Pancreas (tissue), 10 donors: ENCODE measurements around the gene S1PR2. TPM values are rescaled to one million over a fixed set of nuclear protein-coding genes. Genes with fewer than 3 reads are reported as not detected.

Experiments used
- ATAC-seq, 4 donors: fragments of 200-7000 bp; cut with Tn5 transposase; one replicate each; pipeline versions ENCODE4 v1.8.0 to v1.9.1; 2020; ENCODE audit warnings: mild to moderate bottlenecking in 4 of 4, moderate library complexity in 4 of 4
- DNase-seq, 6 donors: peaks; one replicate each; pipeline ENCODE4 v3.0.0-alpha.2; 2020
- FAIRE-seq: peaks from 2 replicates; lab custom pipeline; 2012; peaks lifted over from hg19 to GRCh38; lab: Jason Lieb, UNC
- H3K27ac ChIP-seq, 4 donors: fragments of 200-600 bp; sonication (generic); 1 replicate in 3 of 4; 2 replicates in 1 of 4; pipeline versions ENCODE4 v1.5.0 to v1.8.0; 2020
- H3K27me3 ChIP-seq, 4 donors: fragments of 200-600 bp; one replicate each; pipeline ENCODE4 v1.8.0; 2021
- H3K36me3 ChIP-seq, 3 donors: fragments of 200-600 bp; sonication (generic) in 1 of 3; one replicate each; pipeline versions ENCODE4 v1.5.0 to v1.8.0; 2020 to 2021
- H3K4me1 ChIP-seq, 3 donors: fragments of 200-600 bp; one replicate each; pipeline ENCODE4 v1.8.0; 2021
- H3K4me3 ChIP-seq, 4 donors: fragments of 200-600 bp; sonication (generic) in 2 of 4; one replicate each; pipeline versions ENCODE4 v1.5.0 to v1.8.0; 2020 to 2021
- H3K9me3 ChIP-seq, 4 donors: fragments of 200-600 bp; one replicate each; pipeline ENCODE4 v1.8.0; 2021
- CTCF ChIP-seq, 4 donors: fragments of 200-600 bp; sonication (generic) in 3 of 4; IDR thresholded peaks; one replicate each; pipeline versions ENCODE4 v1.5.0 to v1.8.0; 2021; ENCODE audit warnings: antibody characterized with exemption in 4 of 4
- WGBS, 2 donors: extraction: QIAGEN DNeasy Blood & Tissue Kit; methylation state at CpG; one replicate each; pipeline ENCODE4 v1.1.7; 2013; 5-methylcytosine and 5-hydroxymethylcytosine counted together
- intact Hi-C, 3 donors: fragments of 100-400 bp; cut with DNase I; formaldehyde crosslinking; loops; one replicate each; pipeline versions ENCODE4 v1.11.1 to v1.14.2; 2022
- microRNA-seq, 2 donors: library from miRNA; unstranded; fragments of <30 nt; microRNA quantifications; one replicate each; pipeline versions ENCODE4 to v1.1.0, GENCODE V29; 2019 to 2020
- polyA plus RNA-seq, 2 donors: library from polyadenylated mRNA; stranded (reverse); fragments of 200-250 nt; gene quantifications; one replicate each; pipeline ENCODE4 v1.2.3, GENCODE V29; 2013
- total RNA-seq, 6 donors: library from RNA; stranded (reverse); fragmentation: NEBNext Ultra II Directional in 4 of 6; extraction: Animal tissue kit (Norgen Biotek cat#: 25700) in 4 of 6; gene quantifications; one replicate each; pipeline versions ENCODE4 v1.2.1 to v1.2.4, GENCODE V29; 2021 to 2023
- donor health status: healthy with polysubstance abuse.
- donor health status: DM: no; HTN: no; CAD: no; lungs with moderate emphysema.
- donor health status: DM: no; HTN: no; CAD: no.
- donor health status: control.
- donor health status: control.
- donor health status: Bipolar disorder and iron deficiency.
- donor health status: DM: yes; HTN: yes; CAD: no.
- donor health status: DM: no; HTN: no; CAD: no.
- donor health status: DM: no; HTN: no; CAD: no.
- donor health status: DM: yes; HTN: yes; CAD: no.

S1PR2 gene
- total and polyA plus RNA-seq, 8 donors: 1.6 to 4.8 (median 2.4) TPM

- peaks cover 0 to 16% (median 0%) of the 10 kb centered on the region in 3 donors for H3K36me3 ChIP-seq
- H3K9me3 ChIP-seq: no peaks in the 10 kb centered on the region
- H3K27ac ChIP-seq: no peak overlapping the region
- H3K4me3 ChIP-seq: no peak overlapping the region
- H3K27me3 ChIP-seq: no peaks in the 10 kb centered on the region
- no peak for TF ChIP-seq CTCF (IDR thresholded peaks at IDR 0.05)
- DNase-seq (no peak), FAIRE-seq (no peak), ATAC-seq (no peak)
- WGBS, 2 donors: 92 to 94% methylated on average over 9 of the region's 9 CpGs
- intact Hi-C loops: no loop called here
- no peaks in the 10 kb centered on the region for H3K4me1 ChIP-seq
Observed at GRCh38 chr19:10173527-10173926, 57.6 kb downstream of the S1PR2 start.

Small RNAs within 50 kb of the gene (microRNA-seq; reads per million reads assigned to microRNA genes)
- gene MIR4322: 0 reads per million in 2 donors

Other genes with a start within 250 kb of the S1PR2 start
- gene COL5A3, start 220.8 kb downstream of the S1PR2 start, total RNA-seq: 1 to 10 TPM; 1.0 to 4.0 (median 2.0) TPM
- 1 to 10 TPM; 6.4 to 8.7 TPM for gene COL5A3, start 220.8 kb downstream of the S1PR2 start, polyA plus RNA-seq
- not detected for gene RDH8, start 217.8 kb downstream of the S1PR2 start, total RNA-seq
- gene RDH8, start 217.8 kb downstream of the S1PR2 start, polyA plus RNA-seq: not detected
- 10 to 100 TPM in 5 of 6 donors, 1 to 10 TPM in 1; 7.9 to 19.9 (median 14.5) TPM for gene SHFL, start 145.0 kb downstream of the S1PR2 start, total RNA-seq
- 10 to 100 TPM; 39.6 to 41.0 TPM for gene SHFL, start 145.0 kb downstream of the S1PR2 start, polyA plus RNA-seq
- 1 to 10 TPM in 1 of 6 donors, under 1 TPM in 5; 0.12 to 1.1 (median 0.74) TPM for gene ANGPTL6, start 128.7 kb downstream of the S1PR2 start, total RNA-seq
- 1 to 10 TPM; 1.2 to 1.7 TPM for gene ANGPTL6, start 128.7 kb downstream of the S1PR2 start, polyA plus RNA-seq
- gene PPAN, start 125.0 kb downstream of the S1PR2 start, total RNA-seq: 10 to 100 TPM in 5 of 6 donors, 1 to 10 TPM in 1; 9.3 to 32.0 (median 15.8) TPM
- 10 to 100 TPM; 55.9 to 67.9 TPM for gene PPAN, start 125.0 kb downstream of the S1PR2 start, polyA plus RNA-seq
- 1 to 10 TPM; 2.5 to 8.5 (median 5.8) TPM for gene P2RY11, start 119.6 kb downstream of the S1PR2 start, total RNA-seq
- gene P2RY11, start 119.6 kb downstream of the S1PR2 start, polyA plus RNA-seq: 10 to 100 TPM; 17.4 TPM
- 100 to 1,000 TPM; 146 to 215 (median 181) TPM for gene EIF3G, start 111.4 kb downstream of the S1PR2 start, total RNA-seq
- 100 to 1,000 TPM; 169 to 228 TPM for gene EIF3G, start 111.4 kb downstream of the S1PR2 start, polyA plus RNA-seq
- gene DNMT1, start 36.4 kb downstream of the S1PR2 start, total RNA-seq: 10 to 100 TPM; 11.4 to 27.5 (median 15.4) TPM
- 10 to 100 TPM; 26.4 to 28.7 TPM for gene DNMT1, start 36.4 kb downstream of the S1PR2 start, polyA plus RNA-seq
- gene MRPL4, start 20.9 kb upstream of the S1PR2 start, total RNA-seq: 10 to 100 TPM in 4 of 6 donors, 1 to 10 TPM in 2; 9.9 to 17.6 (median 14.9) TPM
- gene MRPL4, start 20.9 kb upstream of the S1PR2 start, polyA plus RNA-seq: 10 to 100 TPM; 23.5 to 34.4 TPM
- gene ICAM1, start 39.8 kb upstream of the S1PR2 start, total RNA-seq: 10 to 100 TPM in 2 of 6 donors, 1 to 10 TPM in 4; 2.2 to 32.4 (median 5.7) TPM
- 10 to 100 TPM in 1 of 2 donors, 1 to 10 TPM in 1; 7.2 to 13.5 TPM for gene ICAM1, start 39.8 kb upstream of the S1PR2 start, polyA plus RNA-seq
- under 1 TPM in 5 of 6 donors, not detected in 1; 0.13 to 0.56 (median 0.20) TPM for gene ICAM4, start 55.6 kb upstream of the S1PR2 start, total RNA-seq
- under 1 TPM in 1 of 2 donors, not detected in 1; 0.27 TPM for gene ICAM4, start 55.6 kb upstream of the S1PR2 start, polyA plus RNA-seq
- under 1 TPM in 5 of 6 donors, not detected in 1; 0.08 to 0.22 (median 0.17) TPM for gene ICAM5, start 58.6 kb upstream of the S1PR2 start, total RNA-seq
- gene ICAM5, start 58.6 kb upstream of the S1PR2 start, polyA plus RNA-seq: under 1 TPM; 0.26 to 0.30 TPM
- gene ZGLP1, start 78.5 kb upstream of the S1PR2 start, total RNA-seq: 1 to 10 TPM in 4 of 6 donors, under 1 TPM in 2; 0.91 to 3.0 (median 1.5) TPM
- 10 to 100 TPM; 37.6 to 44.0 TPM for gene ZGLP1, start 78.5 kb upstream of the S1PR2 start, polyA plus RNA-seq
- gene FDX2, start 84.7 kb upstream of the S1PR2 start, total RNA-seq: 10 to 100 TPM in 2 of 6 donors, 1 to 10 TPM in 4; 5.5 to 10.9 (median 8.7) TPM
- gene FDX2, start 84.7 kb upstream of the S1PR2 start, polyA plus RNA-seq: 10 to 100 TPM; 25.0 to 30.3 TPM
- gene RAVER1, start 102.2 kb upstream of the S1PR2 start, total RNA-seq: 10 to 100 TPM in 4 of 6 donors, 1 to 10 TPM in 2; 6.0 to 17.3 (median 13.6) TPM
- gene RAVER1, start 102.2 kb upstream of the S1PR2 start, polyA plus RNA-seq: 1 to 10 TPM; 9.4 TPM
- gene ICAM3, start 108.3 kb upstream of the S1PR2 start, total RNA-seq: 10 to 100 TPM in 1 of 6 donors, 1 to 10 TPM in 5; 5.7 to 13.8 (median 7.1) TPM
- 1 to 10 TPM; 5.2 TPM for gene ICAM3, start 108.3 kb upstream of the S1PR2 start, polyA plus RNA-seq
- 10 to 100 TPM; 42.5 to 90.3 (median 53.3) TPM for gene TYK2, start 149.2 kb upstream of the S1PR2 start, total RNA-seq
- gene TYK2, start 149.2 kb upstream of the S1PR2 start, polyA plus RNA-seq: 100 to 1,000 TPM; 203 to 302 TPM
- gene CDC37, start 172.2 kb upstream of the S1PR2 start, total RNA-seq: 10 to 100 TPM; 41.3 to 61.0 (median 48.5) TPM
- 100 to 1,000 TPM; 226 to 266 TPM for gene CDC37, start 172.2 kb upstream of the S1PR2 start, polyA plus RNA-seq
- 10 to 100 TPM in 4 of 6 donors, 1 to 10 TPM in 2; 6.6 to 12.6 (median 11.2) TPM for gene PDE4A, start 189.2 kb upstream of the S1PR2 start, total RNA-seq
- gene PDE4A, start 189.2 kb upstream of the S1PR2 start, polyA plus RNA-seq: 1 to 10 TPM; 5.0 to 8.5 TPM